C4-2B (cell line): ENCODE measurements around the gene LINC00305.

Experiments
- H3K27ac ChIP-seq: fragments of 450-650 bp; 2 replicates; pipeline ENCODE4 v1.5.1; 2017
- ZFX ChIP-seq: fragments of 450-650 bp; IDR thresholded peaks from 2 replicates; pipeline ENCODE4 v1.6.1; 2017
- TF ChIP-seq, protein P1 (sequence below): fragments of 450-650 bp; conservative IDR thresholded peaks from 2 replicates; pipeline ENCODE4 v1.5.1; 2017; ENCODE audit warnings: mild to moderate bottlenecking

Gene LINC00305

GRCh38 chr18:64175432-64175831 is 26.5 kb upstream of the LINC00305 start:
- H3K27ac ChIP-seq = no peak overlapping the region
- no peak for TF ChIP-seq ZFX
- TF ChIP-seq, protein P1, sequence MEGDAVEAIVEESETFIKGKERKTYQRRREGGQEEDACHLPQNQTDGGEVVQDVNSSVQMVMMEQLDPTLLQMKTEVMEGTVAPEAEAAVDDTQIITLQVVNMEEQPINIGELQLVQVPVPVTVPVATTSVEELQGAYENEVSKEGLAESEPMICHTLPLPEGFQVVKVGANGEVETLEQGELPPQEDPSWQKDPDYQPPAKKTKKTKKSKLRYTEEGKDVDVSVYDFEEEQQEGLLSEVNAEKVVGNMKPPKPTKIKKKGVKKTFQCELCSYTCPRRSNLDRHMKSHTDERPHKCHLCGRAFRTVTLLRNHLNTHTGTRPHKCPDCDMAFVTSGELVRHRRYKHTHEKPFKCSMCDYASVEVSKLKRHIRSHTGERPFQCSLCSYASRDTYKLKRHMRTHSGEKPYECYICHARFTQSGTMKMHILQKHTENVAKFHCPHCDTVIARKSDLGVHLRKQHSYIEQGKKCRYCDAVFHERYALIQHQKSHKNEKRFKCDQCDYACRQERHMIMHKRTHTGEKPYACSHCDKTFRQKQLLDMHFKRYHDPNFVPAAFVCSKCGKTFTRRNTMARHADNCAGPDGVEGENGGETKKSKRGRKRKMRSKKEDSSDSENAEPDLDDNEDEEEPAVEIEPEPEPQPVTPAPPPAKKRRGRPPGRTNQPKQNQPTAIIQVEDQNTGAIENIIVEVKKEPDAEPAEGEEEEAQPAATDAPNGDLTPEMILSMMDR = no peak

DNA sequence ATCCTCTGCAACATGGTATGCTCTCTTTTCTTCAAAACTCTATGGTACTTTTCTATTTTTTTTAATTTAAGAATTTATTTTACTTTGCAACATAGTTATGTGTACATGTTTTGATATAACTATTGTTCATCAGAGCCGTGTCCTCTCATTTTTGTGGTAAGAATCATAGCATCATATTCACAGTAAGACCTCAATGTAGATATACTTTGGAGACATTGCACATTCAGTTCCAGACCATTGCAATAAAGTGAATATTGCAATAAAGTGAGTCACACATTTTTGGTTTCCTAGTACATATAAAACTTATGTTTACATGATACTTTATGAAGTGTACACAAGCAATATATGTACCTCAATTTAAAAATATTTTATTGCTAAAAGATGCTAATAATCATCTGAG is 22.7 kb upstream of the LINC00305 start:
- no peak overlapping the region for H3K27ac ChIP-seq
- no peak for TF ChIP-seq ZFX
- TF ChIP-seq, protein P1 = no peak

GRCh38 chr18:64167408-64167925 is 18.6 kb upstream of the LINC00305 start:
- no peak overlapping the region for H3K27ac ChIP-seq
- TF ChIP-seq ZFX = no peak
- TF ChIP-seq, protein P1 = no peak

- H3K27ac ChIP-seq = no peak overlapping the region
- no peak for TF ChIP-seq ZFX
- TF ChIP-seq, protein P1 = no peak
Measured at GRCh38 chr18:64165906-64166305, 17.0 kb upstream of the LINC00305 start.

DNA sequence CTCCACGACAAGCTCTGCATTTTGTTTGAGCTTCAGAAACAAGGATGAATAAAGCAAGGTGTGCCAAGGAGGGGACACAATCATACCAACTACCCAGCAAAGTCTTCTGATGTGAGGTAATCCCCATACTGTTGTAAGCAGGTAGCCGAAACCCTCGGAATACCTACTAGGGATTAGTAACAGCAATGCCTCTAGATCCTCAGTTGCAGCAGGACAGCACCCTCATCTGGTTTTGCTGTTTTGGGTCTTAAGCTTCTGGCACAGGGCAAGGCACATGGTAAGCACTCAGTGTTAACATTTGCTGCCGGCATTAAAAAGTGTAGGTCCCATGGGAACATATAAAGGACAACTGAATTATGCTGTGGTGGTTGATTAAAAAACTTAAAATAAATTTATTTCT is 16.0 kb upstream of the LINC00305 start:
- TF ChIP-seq ZFX = no peak
- TF ChIP-seq, protein P1 = no peak
- no peak overlapping the region for H3K27ac ChIP-seq

- TF ChIP-seq, protein P1 = no peak
- no peak for TF ChIP-seq ZFX
- H3K27ac ChIP-seq = no peak overlapping the region
Measured at GRCh38 chr18:64149916-64150438, 1.1 kb upstream of the LINC00305 start.

DNA sequence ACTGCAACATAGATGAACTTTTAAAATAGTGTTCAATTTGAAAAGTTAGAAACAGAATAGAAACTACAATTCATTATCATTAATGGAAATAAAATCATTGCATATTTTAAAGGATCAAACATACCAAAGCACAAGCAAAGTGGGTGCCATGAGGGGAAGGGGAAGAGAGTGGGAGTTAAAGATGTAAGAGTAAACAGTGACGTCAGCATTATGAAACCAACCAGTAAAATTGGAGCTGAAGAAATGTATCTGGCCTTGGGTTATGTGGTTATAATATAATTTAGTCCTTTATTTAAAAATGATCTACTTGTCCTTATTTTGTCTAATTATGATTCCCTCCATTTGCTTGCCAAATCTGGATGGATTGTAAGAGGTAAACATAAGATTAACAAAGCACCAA is 6.0 kb downstream of the LINC00305 start:
- H3K27ac ChIP-seq = no peak overlapping the region
- TF ChIP-seq, protein P1 = no peak
- TF ChIP-seq ZFX = no peak
